Vagina (tissue), 2 donors: Measurements from ENCODE around the gene KLHL3. TPM values are rescaled to one million over a fixed set of nuclear protein-coding genes. Genes with fewer than 3 reads are reported as not detected.

Experiments used
- DNase-seq, 2 donors: peaks; one replicate each; pipeline ENCODE4 v3.0.0-alpha.2; 2017; ENCODE audit errors: extremely low spot score in 2 of 2
- H3K27ac ChIP-seq: fragments of 200-600 bp; sonication (generic); one replicate; pipeline ENCODE4 v1.5.1; 2019
- H3K27me3 ChIP-seq: fragments of 200-600 bp; sonication (generic); one replicate; pipeline ENCODE4 v1.5.1; 2019
- H3K36me3 ChIP-seq, 2 donors: fragments of 200-600 bp; sonication (generic); one replicate each; pipeline ENCODE4 v1.5.1; 2017 to 2019
- H3K4me1 ChIP-seq: fragments of 200-600 bp; sonication (generic); one replicate; pipeline ENCODE4 v1.5.1; 2019
- H3K4me3 ChIP-seq, 2 donors: fragments of 200-600 bp; sonication (generic); 1 replicate in 1 of 2; 2 replicates in 1 of 2; pipeline ENCODE4 v1.5.1; 2016 to 2019
- H3K9me3 ChIP-seq: fragments of 200-600 bp; sonication (generic); one replicate; pipeline ENCODE4 v1.5.1; 2019
- POLR2A ChIP-seq, 2 donors: fragments of 450-650 bp; IDR thresholded peaks; one replicate each; pipeline ENCODE4 v1.6.1; 2017; ENCODE audit warnings: antibody characterized with exemption in 2 of 2, mild to moderate bottlenecking in 2 of 2, moderate library complexity in 2 of 2
- POLR2AphosphoS5 ChIP-seq, 2 donors: sonication (generic); formaldehyde crosslinking; IDR thresholded peaks; one replicate each; pipeline ENCODE4 v1.9.0; 2017; ENCODE audit warnings: antibody characterized with exemption in 2 of 2, mild to moderate bottlenecking in 2 of 2, low read depth in 1 of 2; ENCODE audit not compliant: insufficient read depth in 1 of 2
- intact Hi-C: fragments of 100-400 bp; cut with DNase I; formaldehyde crosslinking; loops from one replicate; pipeline ENCODE4 v1.15.1; 2023
- total RNA-seq: library from RNA; depleted of rRNA; stranded (reverse); fragments of >200 nt; gene quantifications from one replicate; pipeline ENCODE4 v1.2.3, GENCODE V29; 2016
- TF ChIP-seq, protein P1 (sequence below), 3 experiments: fragments of 450-650 bp in 2 of 3; fragments of 200-600 bp in 1 of 3; sonication (generic) in 1 of 3; IDR thresholded peaks; one replicate each; pipeline ENCODE4 v1.5.1; 2017 to 2019; ENCODE audit warnings: antibody characterized with exemption in 3 of 3, mild to moderate bottlenecking in 2 of 3, moderate library complexity in 2 of 3

Gene KLHL3
- total RNA-seq, 1 donor from 2014 or later: 7.4 TPM

- Histone ChIP-seq H3K4me3 (no peak overlapping the region), H3K9me3 (no peaks in the 10 kb centered on the region), H3K27me3 (no peaks in the 10 kb centered on the region), H3K27ac (no peak overlapping the region), H3K36me3 (no peaks in the 10 kb centered on the region), H3K4me1 (no peaks in the 10 kb centered on the region)
- intact Hi-C loops: no loop called here
- TF ChIP-seq POLR2A (IDR thresholded peaks at IDR 0.05): no peak
- no peak for TF ChIP-seq POLR2AphosphoS5 (IDR thresholded peaks at IDR 0.05; ENCODE audit: insufficient read depth in 1 of 2, low read depth in 1 of 2)
- TF ChIP-seq, protein P1, sequence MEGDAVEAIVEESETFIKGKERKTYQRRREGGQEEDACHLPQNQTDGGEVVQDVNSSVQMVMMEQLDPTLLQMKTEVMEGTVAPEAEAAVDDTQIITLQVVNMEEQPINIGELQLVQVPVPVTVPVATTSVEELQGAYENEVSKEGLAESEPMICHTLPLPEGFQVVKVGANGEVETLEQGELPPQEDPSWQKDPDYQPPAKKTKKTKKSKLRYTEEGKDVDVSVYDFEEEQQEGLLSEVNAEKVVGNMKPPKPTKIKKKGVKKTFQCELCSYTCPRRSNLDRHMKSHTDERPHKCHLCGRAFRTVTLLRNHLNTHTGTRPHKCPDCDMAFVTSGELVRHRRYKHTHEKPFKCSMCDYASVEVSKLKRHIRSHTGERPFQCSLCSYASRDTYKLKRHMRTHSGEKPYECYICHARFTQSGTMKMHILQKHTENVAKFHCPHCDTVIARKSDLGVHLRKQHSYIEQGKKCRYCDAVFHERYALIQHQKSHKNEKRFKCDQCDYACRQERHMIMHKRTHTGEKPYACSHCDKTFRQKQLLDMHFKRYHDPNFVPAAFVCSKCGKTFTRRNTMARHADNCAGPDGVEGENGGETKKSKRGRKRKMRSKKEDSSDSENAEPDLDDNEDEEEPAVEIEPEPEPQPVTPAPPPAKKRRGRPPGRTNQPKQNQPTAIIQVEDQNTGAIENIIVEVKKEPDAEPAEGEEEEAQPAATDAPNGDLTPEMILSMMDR (IDR thresholded peaks at IDR 0.05): no peak
- no peak for DNase-seq
Observed at GRCh38 chr5:137724251-137724650, 11.6 kb downstream of the KLHL3 start.

DNA sequence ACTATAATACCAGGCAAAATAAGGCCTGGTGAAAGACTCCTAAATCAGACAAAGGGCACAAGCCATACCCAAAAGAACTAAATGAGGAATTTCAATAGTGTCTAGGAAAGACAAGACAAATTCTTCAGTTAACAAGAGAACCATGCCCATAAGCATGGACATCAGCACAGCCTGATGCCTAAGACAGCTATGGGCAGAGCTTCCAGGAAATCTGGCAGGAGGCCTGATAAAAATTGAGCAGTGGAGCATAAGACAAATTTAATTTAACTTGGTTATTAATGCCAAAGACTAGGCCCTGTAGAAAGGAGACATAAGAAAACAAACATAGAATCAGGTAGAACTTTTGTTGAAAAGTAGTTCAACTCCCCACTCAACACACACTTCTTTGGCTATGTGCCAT, 17.3 kb downstream of the KLHL3 start:
- H3K9me3 ChIP-seq: no peaks in the 10 kb centered on the region
- H3K4me1 ChIP-seq: no peaks in the 10 kb centered on the region
- H3K36me3 ChIP-seq: no peaks in the 10 kb centered on the region
- no peak overlapping the region for H3K4me3 ChIP-seq
- no peak overlapping the region for H3K27ac ChIP-seq
- intact Hi-C loops: no loop called here
- no peaks in the 10 kb centered on the region for H3K27me3 ChIP-seq
- DNase-seq: no peak
- TF ChIP-seq POLR2A (IDR thresholded peaks at IDR 0.05) (no peak), POLR2AphosphoS5 (IDR thresholded peaks at IDR 0.05; ENCODE audit: insufficient read depth in 1 of 2, low read depth in 1 of 2) (no peak)
- TF ChIP-seq, protein P1 (IDR thresholded peaks at IDR 0.05): no peak

GRCh38 chr5:137716337-137716736, 19.6 kb downstream of the KLHL3 start:
- no peaks in the 10 kb centered on the region for H3K36me3 ChIP-seq
- TF ChIP-seq POLR2A (IDR thresholded peaks at IDR 0.05) (no peak), POLR2AphosphoS5 (IDR thresholded peaks at IDR 0.05; ENCODE audit: insufficient read depth in 1 of 2, low read depth in 1 of 2) (no peak)
- TF ChIP-seq, protein P1 (IDR thresholded peaks at IDR 0.05): no peak
- H3K4me1 ChIP-seq: no peaks in the 10 kb centered on the region
- intact Hi-C loops: no loop called here
- H3K27ac ChIP-seq: no peak overlapping the region
- H3K4me3 ChIP-seq: no peak overlapping the region
- no peaks in the 10 kb centered on the region for H3K27me3 ChIP-seq
- DNase-seq: peak in 1 of 2 donors; percentile 13
- no peaks in the 10 kb centered on the region for H3K9me3 ChIP-seq

GRCh38 chr5:137715456-137715855, 20.4 kb downstream of the KLHL3 start:
- no peaks in the 10 kb centered on the region for H3K4me1 ChIP-seq

GRCh38 chr5:137714946-137715345, 20.9 kb downstream of the KLHL3 start:
- Histone ChIP-seq H3K27me3 (no peaks in the 10 kb centered on the region), H3K9me3 (no peaks in the 10 kb centered on the region), H3K4me1 (no peaks in the 10 kb centered on the region), H3K36me3 (no peaks in the 10 kb centered on the region), H3K4me3 (no peak overlapping the region), H3K27ac (no peak overlapping the region)
- intact Hi-C loops: no loop called here
- DNase-seq: peak in 1 of 2 donors; percentile 34
- TF ChIP-seq POLR2AphosphoS5 (IDR thresholded peaks at IDR 0.05; ENCODE audit: insufficient read depth in 1 of 2, low read depth in 1 of 2) (no peak), POLR2A (IDR thresholded peaks at IDR 0.05) (no peak)
- TF ChIP-seq, protein P1 (IDR thresholded peaks at IDR 0.05): no peak

More at GRCh38 chr5:137715456-137715855, 20.4 kb downstream of the KLHL3 start:
- no peaks in the 10 kb centered on the region for H3K27me3 ChIP-seq
- no peaks in the 10 kb centered on the region for H3K36me3 ChIP-seq
- DNase-seq: no peak
- no peaks in the 10 kb centered on the region for H3K9me3 ChIP-seq
- H3K4me3 ChIP-seq: no peak overlapping the region
- TF ChIP-seq POLR2AphosphoS5 (IDR thresholded peaks at IDR 0.05; ENCODE audit: insufficient read depth in 1 of 2, low read depth in 1 of 2) (no peak), POLR2A (IDR thresholded peaks at IDR 0.05) (no peak)
- TF ChIP-seq, protein P1 (IDR thresholded peaks at IDR 0.05): no peak
- intact Hi-C loops: no loop called here
- no peak overlapping the region for H3K27ac ChIP-seq
